Esophagus muscularis mucosa (tissue), 4 donors: ENCODE data around the gene ZBBX. TPM values are rescaled to one million over a fixed set of nuclear protein-coding genes. Genes with fewer than 3 reads are reported as not detected.

Source experiments
- DNase-seq: peaks from one replicate; pipeline ENCODE4 v3.0.0-alpha.2; 2017; ENCODE audit errors: extremely low spot score
- H3K27ac ChIP-seq, 4 donors: fragments of 200-600 bp; sonication (generic); replicated peaks in 1 of 4; 1 replicate in 3 of 4; 2 replicates in 1 of 4; pipeline ENCODE4 v1.5.1; 2016 to 2019; ENCODE audit warnings: mild to moderate bottlenecking in 1 of 4
- H3K27me3 ChIP-seq, 4 donors: fragments of 200-600 bp; sonication (generic); one replicate each; pipeline versions ENCODE4 v1.5.1 to v1.6.0; 2016 to 2019
- H3K36me3 ChIP-seq, 4 donors: fragments of 200-600 bp; sonication (generic); one replicate each; pipeline ENCODE4 v1.5.1; 2016 to 2019
- H3K4me1 ChIP-seq, 4 donors: fragments of 200-600 bp; sonication (generic); one replicate each; pipeline ENCODE4 v1.5.1; 2016 to 2019
- H3K4me3 ChIP-seq, 4 donors: fragments of 200-600 bp; sonication (generic); 1 replicate in 2 of 4; 2 replicates in 2 of 4; pipeline ENCODE4 v1.5.1; 2016 to 2019; ENCODE audit warnings: mild to moderate bottlenecking in 4 of 4, moderate library complexity in 1 of 4
- H3K9me3 ChIP-seq, 4 donors: fragments of 200-600 bp; sonication (generic); 1 replicate in 3 of 4; 2 replicates in 1 of 4; pipeline ENCODE4 v1.5.1; 2016 to 2019
- EP300 ChIP-seq: sonication (generic); formaldehyde crosslinking; IDR thresholded peaks from one replicate; pipeline ENCODE4 v1.6.1; 2017; ENCODE audit warnings: antibody characterized with exemption
- POLR2A ChIP-seq: fragments of 450-650 bp; IDR thresholded peaks from one replicate; pipeline ENCODE4 v1.6.1; 2017; ENCODE audit warnings: antibody characterized with exemption, moderate library complexity, mild to moderate bottlenecking, low read depth
- POLR2AphosphoS5 ChIP-seq, 2 donors: sonication (generic); formaldehyde crosslinking; IDR thresholded peaks; one replicate each; pipeline ENCODE4 v1.6.1; 2017; ENCODE audit warnings: antibody characterized with exemption in 2 of 2
- WGBS: methylation state at CpG from one replicate; pipeline ENCODE4 v1.1.5; 2018; 5-methylcytosine and 5-hydroxymethylcytosine counted together
- intact Hi-C: fragments of 100-400 bp; cut with DNase I; formaldehyde crosslinking; loops from one replicate; pipeline ENCODE4 v1.15.1; 2023
- total RNA-seq, 4 donors: library from RNA; depleted of rRNA; stranded (reverse); fragments of >200 nt; gene quantifications; one replicate each; pipeline versions ENCODE4 v1.1.0 to v1.2.1, GENCODE V29; 2016
- TF ChIP-seq, protein P1 (sequence below), 3 experiments: fragments of 200-600 bp in 2 of 3; fragments of 450-650 bp in 1 of 3; sonication (generic) in 2 of 3; IDR thresholded peaks; one replicate each; pipeline ENCODE4 v1.5.1; 2017 to 2019; ENCODE audit warnings: antibody characterized with exemption in 3 of 3, mild to moderate bottlenecking in 2 of 3, moderate library complexity in 1 of 3

Gene ZBBX
- total RNA-seq, 4 donors from 2014 or later: 0.17 TPM; not detected in 3

DNA sequence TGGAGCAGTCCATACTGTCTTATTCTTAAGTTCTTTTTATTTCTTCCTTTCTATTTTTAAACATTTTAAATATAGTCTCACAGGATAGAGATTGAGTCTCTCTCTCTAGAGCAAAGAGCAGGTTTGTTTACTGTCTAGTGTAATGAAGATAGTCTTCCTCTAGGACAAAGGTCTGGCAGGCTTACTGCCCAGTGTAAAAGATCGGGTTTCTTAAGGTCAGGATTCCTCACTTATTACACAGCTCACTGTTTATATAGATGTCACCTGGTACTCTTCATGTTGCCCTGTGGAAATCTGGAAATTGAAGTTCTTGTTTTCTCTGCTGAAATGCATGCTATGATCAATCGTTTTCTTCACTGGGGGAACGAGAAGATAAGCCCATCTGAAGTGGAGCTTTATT lies 76.0 kb downstream of the ZBBX start:
- intact Hi-C loops: no loop called here
- H3K4me3 ChIP-seq: no peak overlapping the region
- no peaks in the 10 kb centered on the region for H3K27me3 ChIP-seq
- peaks cover 0 to under 1% (median 0%) of the 10 kb centered on the region in 4 donors for H3K9me3 ChIP-seq
- TF ChIP-seq, protein P1, sequence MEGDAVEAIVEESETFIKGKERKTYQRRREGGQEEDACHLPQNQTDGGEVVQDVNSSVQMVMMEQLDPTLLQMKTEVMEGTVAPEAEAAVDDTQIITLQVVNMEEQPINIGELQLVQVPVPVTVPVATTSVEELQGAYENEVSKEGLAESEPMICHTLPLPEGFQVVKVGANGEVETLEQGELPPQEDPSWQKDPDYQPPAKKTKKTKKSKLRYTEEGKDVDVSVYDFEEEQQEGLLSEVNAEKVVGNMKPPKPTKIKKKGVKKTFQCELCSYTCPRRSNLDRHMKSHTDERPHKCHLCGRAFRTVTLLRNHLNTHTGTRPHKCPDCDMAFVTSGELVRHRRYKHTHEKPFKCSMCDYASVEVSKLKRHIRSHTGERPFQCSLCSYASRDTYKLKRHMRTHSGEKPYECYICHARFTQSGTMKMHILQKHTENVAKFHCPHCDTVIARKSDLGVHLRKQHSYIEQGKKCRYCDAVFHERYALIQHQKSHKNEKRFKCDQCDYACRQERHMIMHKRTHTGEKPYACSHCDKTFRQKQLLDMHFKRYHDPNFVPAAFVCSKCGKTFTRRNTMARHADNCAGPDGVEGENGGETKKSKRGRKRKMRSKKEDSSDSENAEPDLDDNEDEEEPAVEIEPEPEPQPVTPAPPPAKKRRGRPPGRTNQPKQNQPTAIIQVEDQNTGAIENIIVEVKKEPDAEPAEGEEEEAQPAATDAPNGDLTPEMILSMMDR (IDR thresholded peaks at IDR 0.05): no peak
- TF ChIP-seq POLR2A: no peak
- no peak for TF ChIP-seq POLR2AphosphoS5 (IDR thresholded peaks at IDR 0.05)
- TF ChIP-seq EP300: no peak
- 36% methylated on average over 3 of the region's 3 CpGs for WGBS
- no peak overlapping the region for H3K27ac ChIP-seq
- H3K36me3 ChIP-seq: no peaks in the 10 kb centered on the region
- peaks cover 0 to 7% (median 5%) of the 10 kb centered on the region in 4 donors for H3K4me1 ChIP-seq
- no peak for DNase-seq

DNA sequence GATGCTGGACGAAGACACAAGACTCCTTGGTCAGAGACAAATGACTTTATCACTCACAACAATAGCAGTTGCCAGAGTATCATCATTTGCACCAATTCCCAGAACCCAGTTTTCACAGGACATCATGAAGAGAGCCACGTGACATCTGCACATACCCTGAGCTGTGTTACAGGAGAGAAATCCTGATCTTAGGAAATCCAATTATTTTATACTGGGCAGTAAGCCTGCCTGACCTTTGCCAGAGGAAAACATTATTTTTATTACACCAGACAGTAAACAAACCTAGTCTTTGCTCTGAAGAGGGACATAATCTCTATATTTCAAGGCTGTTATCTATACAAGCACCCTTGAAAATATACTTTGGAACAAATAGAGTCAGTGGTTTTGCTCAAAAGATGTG lies 77.4 kb downstream of the ZBBX start:
- H3K4me1 ChIP-seq: peaks cover 2 to 10% (median 5%) of the 10 kb centered on the region in 4 donors
- H3K36me3 ChIP-seq: no peaks in the 10 kb centered on the region
- no peak overlapping the region for H3K27ac ChIP-seq
- H3K4me3 ChIP-seq: no peak overlapping the region
- H3K27me3 ChIP-seq: no peaks in the 10 kb centered on the region
- WGBS: 77% methylated on average over 2 of the region's 2 CpGs
- no peak for DNase-seq
- intact Hi-C loops: no loop called here
- TF ChIP-seq, protein P1 (IDR thresholded peaks at IDR 0.05): no peak
- TF ChIP-seq EP300 (no peak), POLR2AphosphoS5 (IDR thresholded peaks at IDR 0.05) (no peak), POLR2A (no peak)
- H3K9me3 ChIP-seq: no peaks in the 10 kb centered on the region

DNA sequence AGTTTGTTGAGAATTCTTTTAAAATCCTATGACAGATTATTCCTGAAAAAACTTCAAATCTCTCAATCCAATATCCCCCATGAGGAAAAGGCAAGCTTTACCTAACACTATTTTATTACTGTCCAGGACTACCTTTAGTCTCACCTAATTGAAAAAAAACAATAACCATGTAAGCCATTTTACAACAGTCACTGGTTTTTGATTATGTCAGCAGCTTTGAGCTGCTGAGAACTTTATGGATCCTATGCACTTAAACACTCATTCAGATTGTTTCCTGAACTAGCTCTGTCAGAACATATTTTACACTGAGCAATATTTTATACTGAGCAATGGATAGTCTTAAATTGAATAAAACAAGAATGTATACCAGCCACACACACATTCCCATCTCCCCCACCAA lies 79.9 kb downstream of the ZBBX start:
- Histone ChIP-seq H3K4me1 (peaks cover 3 to 12% (median 5%) of the 10 kb centered on the region in 4 donors), H3K27me3 (no peaks in the 10 kb centered on the region), H3K36me3 (no peaks in the 10 kb centered on the region), H3K9me3 (no peaks in the 10 kb centered on the region), H3K27ac (no peak overlapping the region), H3K4me3 (no peak overlapping the region)
- intact Hi-C loops: no loop called here
- TF ChIP-seq, protein P1 (IDR thresholded peaks at IDR 0.05): no peak
- TF ChIP-seq POLR2A (no peak), POLR2AphosphoS5 (IDR thresholded peaks at IDR 0.05) (no peak), EP300 (no peak)
- no peak for DNase-seq

DNA sequence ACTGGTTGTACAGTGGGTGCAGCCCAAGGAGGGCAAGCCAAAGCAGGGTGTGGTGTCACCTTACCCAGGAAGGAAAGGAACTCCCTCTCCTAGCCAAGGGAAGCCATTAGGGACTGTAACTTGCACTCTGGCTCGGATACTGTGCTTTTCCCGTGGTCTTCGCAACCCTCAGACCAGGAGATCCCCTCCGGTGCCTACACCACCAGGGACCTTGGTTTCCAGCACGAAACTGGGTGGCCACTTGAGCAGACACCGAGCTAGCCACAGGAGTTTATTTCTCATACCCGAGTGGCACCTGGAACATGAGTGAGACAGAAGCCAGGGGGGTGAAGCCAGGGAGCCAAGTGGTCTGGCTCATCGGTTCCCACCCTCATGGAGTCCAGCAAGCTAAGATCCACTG lies 90.7 kb downstream of the ZBBX start:
- no peaks in the 10 kb centered on the region for H3K27me3 ChIP-seq
- no peaks in the 10 kb centered on the region for H3K36me3 ChIP-seq
- WGBS: 84% methylated on average over 4 of the region's 8 CpGs
- H3K9me3 ChIP-seq: no peaks in the 10 kb centered on the region
- intact Hi-C loops: no loop called here
- no peak for DNase-seq
- no peaks in the 10 kb centered on the region for H3K4me1 ChIP-seq
- no peak overlapping the region for H3K27ac ChIP-seq
- TF ChIP-seq POLR2A (no peak), POLR2AphosphoS5 (IDR thresholded peaks at IDR 0.05) (no peak), EP300 (no peak)
- TF ChIP-seq, protein P1 (IDR thresholded peaks at IDR 0.05): no peak
- no peak overlapping the region for H3K4me3 ChIP-seq

DNA sequence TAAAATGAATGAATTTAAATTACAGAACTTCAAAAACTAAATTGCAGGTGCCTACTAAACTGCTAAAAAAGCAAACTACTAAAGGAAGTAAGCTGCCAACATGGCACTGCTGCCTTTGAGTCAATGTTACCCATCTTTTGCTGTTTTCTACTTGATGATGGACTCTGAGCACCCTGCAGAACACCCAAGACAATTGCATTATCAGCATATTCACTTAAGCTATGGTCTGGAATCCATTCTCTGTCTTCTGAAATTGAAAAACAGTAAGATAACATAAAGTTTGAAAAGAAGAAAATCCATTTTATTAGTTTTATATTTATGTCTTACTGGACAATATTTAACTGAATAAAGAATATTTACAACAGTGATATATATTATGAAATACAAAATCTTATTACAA lies 91.4 kb downstream of the ZBBX start:
- no peaks in the 10 kb centered on the region for H3K9me3 ChIP-seq
- no peaks in the 10 kb centered on the region for H3K4me1 ChIP-seq
- H3K27ac ChIP-seq: no peak overlapping the region
- no peaks in the 10 kb centered on the region for H3K27me3 ChIP-seq
- intact Hi-C loops: no loop called here
- no peaks in the 10 kb centered on the region for H3K36me3 ChIP-seq
- TF ChIP-seq POLR2AphosphoS5 (IDR thresholded peaks at IDR 0.05) (no peak), POLR2A (no peak), EP300 (no peak)
- TF ChIP-seq, protein P1 (IDR thresholded peaks at IDR 0.05): no peak
- no peak for DNase-seq
- no peak overlapping the region for H3K4me3 ChIP-seq
